Adipose tissue (tissue), 3 donors: ENCODE data around the gene PLA2G2F. TPM values are rescaled to one million over a fixed set of nuclear protein-coding genes. Genes with fewer than 3 reads are reported as not detected.

Experiments used
- H3K27ac ChIP-seq: one replicate; pipeline ENCODE4 v1.5.1; 2013; ENCODE audit warnings: low read depth, low read length
- whole genome bisulfite sequencing, 3 donors: extraction: QIAGEN DNeasy Blood & Tissue Kit; methylation state at CpG; one replicate each; pipeline ENCODE4 v1.1.7; 2013; 5-methylcytosine and 5-hydroxymethylcytosine counted together
- polyA plus RNA-seq, 3 donors: library from polyadenylated mRNA; stranded (reverse); fragments of 200-250 nt; gene quantifications; one replicate each; pipeline ENCODE4 v1.2.3, GENCODE V29; 2013
- donor health status: healthy with polysubstance abuse.
- donor health status: Bipolar disorder and iron deficiency.
- donor health status: healthy.

Gene PLA2G2F
- polyA plus RNA-seq, 3 donors = not detected

- no peak overlapping the region for H3K27ac ChIP-seq
- WGBS, 3 donors = 81 to 94% (median 89%) methylated on average over 6 of the region's 6 CpGs
Measured at GRCh38 chr1:20138346-20138745, 777 bp upstream of the PLA2G2F start.

GRCh38 chr1:20139776-20140612, 871 bp downstream of the PLA2G2F start:
- H3K27ac ChIP-seq = no peak overlapping the region
- WGBS, 3 donors = 76 to 80% (median 79%) methylated on average over 13 of the region's 13 CpGs

- H3K27ac ChIP-seq = no peak overlapping the region
- WGBS, 3 donors = 77 to 88% (median 85%) methylated on average over 9 of the region's 9 CpGs
Measured at GRCh38 chr1:20141001-20141400, 1.9 kb downstream of the PLA2G2F start.

GRCh38 chr1:20141466-20141865, 2.3 kb downstream of the PLA2G2F start:
- H3K27ac ChIP-seq = no peak overlapping the region
- 82 to 90% (median 84%) methylated on average over 4 to 7 of the region's 7 CpGs for WGBS, 3 donors

- H3K27ac ChIP-seq = no peak overlapping the region
- WGBS, 3 donors = 84 to 89% (median 84%) methylated on average over 13 of the region's 13 CpGs
Measured at GRCh38 chr1:20142001-20142710, 3.0 kb downstream of the PLA2G2F start.

- 79 to 89% (median 89%) methylated on average over 8 of the region's 8 CpGs for WGBS, 3 donors
- no peak overlapping the region for H3K27ac ChIP-seq
Measured at GRCh38 chr1:20143318-20143717, 4.2 kb downstream of the PLA2G2F start.

GRCh38 chr1:20143734-20144565, 4.8 kb downstream of the PLA2G2F start:
- 52 to 82% (median 78%) methylated on average over 13 of the region's 13 CpGs for WGBS, 3 donors
- no peak overlapping the region for H3K27ac ChIP-seq

- WGBS, 3 donors = 66 to 86% (median 81%) methylated on average over 13 of the region's 13 CpGs
- H3K27ac ChIP-seq = no peak overlapping the region
Measured at GRCh38 chr1:20147846-20148570, 8.9 kb downstream of the PLA2G2F start.

- WGBS, 3 donors = 84 to 93% (median 88%) methylated on average over 12 to 13 of the region's 13 CpGs
- no peak overlapping the region for H3K27ac ChIP-seq
Measured at GRCh38 chr1:20148571-20149500, 9.7 kb downstream of the PLA2G2F start.

GRCh38 chr1:20149601-20150325, 10.6 kb downstream of the PLA2G2F start:
- H3K27ac ChIP-seq = no peak overlapping the region
- 77 to 88% (median 87%) methylated on average over 25 to 27 of the region's 27 CpGs for WGBS, 3 donors

GRCh38 chr1:20150326-20150705, 11.2 kb downstream of the PLA2G2F start:
- H3K27ac ChIP-seq = no peak overlapping the region
- WGBS, 3 donors = 83 to 90% (median 84%) methylated on average over 8 of the region's 8 CpGs

- H3K27ac ChIP-seq = no peak overlapping the region
- WGBS, 3 donors = 84 to 90% (median 87%) methylated on average over 5 to 6 of the region's 6 CpGs
Measured at GRCh38 chr1:20150969-20151368, 11.8 kb downstream of the PLA2G2F start.

GRCh38 chr1:20151906-20152598, 12.9 kb downstream of the PLA2G2F start:
- no peak overlapping the region for H3K27ac ChIP-seq
- WGBS, 3 donors = 3 to 11% (median 5%) methylated on average over 25 to 29 of the region's 29 CpGs

- H3K27ac ChIP-seq = no peak overlapping the region
- WGBS, 3 donors = 50 to 61% (median 60%) methylated on average over 7 of the region's 7 CpGs
Measured at GRCh38 chr1:20152599-20152930, 13.4 kb downstream of the PLA2G2F start.

GRCh38 chr1:20153000-20153418, 13.9 kb downstream of the PLA2G2F start:
- no peak overlapping the region for H3K27ac ChIP-seq
- WGBS, 3 donors = 32 to 69% (median 45%) methylated on average over 6 of the region's 6 CpGs

GRCh38 chr1:20154301-20154831, 15.2 kb downstream of the PLA2G2F start:
- H3K27ac ChIP-seq = no peak overlapping the region
- 41 to 82% (median 81%) methylated on average over 18 of the region's 18 CpGs for WGBS, 3 donors
